Measurements from ENCODE around the gene PNPLA7.

PNPLA7 gene

DNA sequence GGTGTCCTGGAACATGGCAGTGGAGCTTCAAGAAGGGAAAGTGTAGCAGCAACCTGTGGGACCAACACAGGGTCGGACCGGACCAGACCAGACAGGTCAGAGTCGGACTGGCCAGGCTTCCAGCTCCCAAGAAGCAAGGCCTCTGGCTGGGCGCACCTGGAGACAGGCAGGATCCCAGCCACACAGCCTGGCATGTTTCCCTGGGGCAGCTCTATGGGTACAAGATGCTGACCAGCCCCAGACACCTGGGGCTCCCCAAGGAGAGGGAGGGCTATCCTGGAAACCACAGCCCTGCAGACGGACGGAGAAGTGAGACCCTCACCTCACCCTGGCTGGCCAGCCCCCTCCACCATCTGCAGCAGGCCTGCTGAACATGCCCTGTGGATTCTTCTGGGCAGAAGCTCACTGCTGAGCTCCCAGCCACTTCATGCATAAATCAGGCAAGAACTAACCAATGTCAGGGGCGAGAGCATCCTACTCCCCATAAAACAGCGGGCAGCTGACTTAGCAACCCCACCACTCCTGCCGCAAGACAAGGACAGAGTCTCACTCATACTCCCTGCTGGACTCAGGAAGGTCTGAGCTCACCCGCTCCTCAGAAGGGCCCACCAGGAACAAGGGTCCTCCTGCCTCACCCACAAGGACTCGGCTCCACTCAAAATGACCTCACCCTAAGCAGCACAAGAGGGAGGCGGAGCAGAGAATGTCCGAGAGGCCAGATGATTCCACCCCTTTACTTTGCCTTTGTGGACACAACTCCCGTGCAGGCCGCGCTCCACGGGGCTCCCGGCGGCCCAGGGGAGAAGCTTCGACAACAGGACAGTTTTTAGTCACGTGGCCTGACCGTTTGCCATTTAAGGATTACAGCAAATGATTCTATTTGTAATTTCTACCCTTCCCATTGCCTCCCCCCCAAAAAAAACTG, 31.4 kb upstream of the PNPLA7 start:
- ChIA-PET POLR2A (interaction anchor here (1.3 to 5.7 kb wide), 4 partner anchors 9 to 37 kb away, joined by 3 to 28 read pairs (median 17); partner anchors contain the start of genes ARRDC1, EHMT1 and ZMYND19), CTCF (interaction anchor here (0.5 to 2.2 kb wide), 20 partner anchors 8 to 534 kb away, joined by 3 to 16 read pairs (median 4); partner anchors contain the start of genes EHMT1 and ZMYND19)
- TF ChIP-seq REPIN1 (tag by site-specific recombination; IDR thresholded peaks at IDR 0.05; ENCODE audit: low read depth) (no peak), ZNF600 (tag by site-specific recombination; IDR thresholded peaks at IDR 0.05) (0 out of 2 replicates have a peak, but pooled peaks have one; percentile 29), ZFP3 (tag by site-specific recombination; IDR thresholded peaks at IDR 0.05; ENCODE audit: low read depth) (no peak), ZSCAN30 (tag by site-specific recombination; IDR thresholded peaks at IDR 0.05) (no peak), ZIC2 (tag by site-specific recombination; IDR thresholded peaks at IDR 0.05) (peak; percentile 76), ZNF2 (tag by site-specific recombination; IDR thresholded peaks at IDR 0.05) (no peak)
- TF ChIP-seq, protein P1, sequence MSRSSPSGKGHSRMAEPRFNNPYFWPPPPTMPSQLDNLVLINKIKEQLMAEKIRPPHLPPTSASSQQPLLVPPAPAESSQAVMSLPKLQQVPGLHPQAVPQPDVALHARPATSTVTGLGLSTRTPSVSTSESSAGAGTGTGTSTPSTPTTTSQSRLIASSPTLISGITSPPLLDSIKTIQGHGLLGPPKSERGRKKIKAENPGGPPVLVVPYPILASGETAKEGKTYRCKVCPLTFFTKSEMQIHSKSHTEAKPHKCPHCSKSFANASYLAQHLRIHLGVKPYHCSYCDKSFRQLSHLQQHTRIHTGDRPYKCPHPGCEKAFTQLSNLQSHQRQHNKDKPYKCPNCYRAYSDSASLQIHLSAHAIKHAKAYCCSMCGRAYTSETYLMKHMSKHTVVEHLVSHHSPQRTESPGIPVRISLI (tag by site-specific recombination; IDR thresholded peaks at IDR 0.05): no peak
- TF ChIP-seq, protein P2, sequence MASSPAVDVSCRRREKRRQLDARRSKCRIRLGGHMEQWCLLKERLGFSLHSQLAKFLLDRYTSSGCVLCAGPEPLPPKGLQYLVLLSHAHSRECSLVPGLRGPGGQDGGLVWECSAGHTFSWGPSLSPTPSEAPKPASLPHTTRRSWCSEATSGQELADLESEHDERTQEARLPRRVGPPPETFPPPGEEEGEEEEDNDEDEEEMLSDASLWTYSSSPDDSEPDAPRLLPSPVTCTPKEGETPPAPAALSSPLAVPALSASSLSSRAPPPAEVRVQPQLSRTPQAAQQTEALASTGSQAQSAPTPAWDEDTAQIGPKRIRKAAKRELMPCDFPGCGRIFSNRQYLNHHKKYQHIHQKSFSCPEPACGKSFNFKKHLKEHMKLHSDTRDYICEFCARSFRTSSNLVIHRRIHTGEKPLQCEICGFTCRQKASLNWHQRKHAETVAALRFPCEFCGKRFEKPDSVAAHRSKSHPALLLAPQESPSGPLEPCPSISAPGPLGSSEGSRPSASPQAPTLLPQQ (tag by site-specific recombination; IDR thresholded peaks at IDR 0.05): peak; percentile 36; the same call in 1 of the 2 replicates
- TF ChIP-seq, protein P3, sequence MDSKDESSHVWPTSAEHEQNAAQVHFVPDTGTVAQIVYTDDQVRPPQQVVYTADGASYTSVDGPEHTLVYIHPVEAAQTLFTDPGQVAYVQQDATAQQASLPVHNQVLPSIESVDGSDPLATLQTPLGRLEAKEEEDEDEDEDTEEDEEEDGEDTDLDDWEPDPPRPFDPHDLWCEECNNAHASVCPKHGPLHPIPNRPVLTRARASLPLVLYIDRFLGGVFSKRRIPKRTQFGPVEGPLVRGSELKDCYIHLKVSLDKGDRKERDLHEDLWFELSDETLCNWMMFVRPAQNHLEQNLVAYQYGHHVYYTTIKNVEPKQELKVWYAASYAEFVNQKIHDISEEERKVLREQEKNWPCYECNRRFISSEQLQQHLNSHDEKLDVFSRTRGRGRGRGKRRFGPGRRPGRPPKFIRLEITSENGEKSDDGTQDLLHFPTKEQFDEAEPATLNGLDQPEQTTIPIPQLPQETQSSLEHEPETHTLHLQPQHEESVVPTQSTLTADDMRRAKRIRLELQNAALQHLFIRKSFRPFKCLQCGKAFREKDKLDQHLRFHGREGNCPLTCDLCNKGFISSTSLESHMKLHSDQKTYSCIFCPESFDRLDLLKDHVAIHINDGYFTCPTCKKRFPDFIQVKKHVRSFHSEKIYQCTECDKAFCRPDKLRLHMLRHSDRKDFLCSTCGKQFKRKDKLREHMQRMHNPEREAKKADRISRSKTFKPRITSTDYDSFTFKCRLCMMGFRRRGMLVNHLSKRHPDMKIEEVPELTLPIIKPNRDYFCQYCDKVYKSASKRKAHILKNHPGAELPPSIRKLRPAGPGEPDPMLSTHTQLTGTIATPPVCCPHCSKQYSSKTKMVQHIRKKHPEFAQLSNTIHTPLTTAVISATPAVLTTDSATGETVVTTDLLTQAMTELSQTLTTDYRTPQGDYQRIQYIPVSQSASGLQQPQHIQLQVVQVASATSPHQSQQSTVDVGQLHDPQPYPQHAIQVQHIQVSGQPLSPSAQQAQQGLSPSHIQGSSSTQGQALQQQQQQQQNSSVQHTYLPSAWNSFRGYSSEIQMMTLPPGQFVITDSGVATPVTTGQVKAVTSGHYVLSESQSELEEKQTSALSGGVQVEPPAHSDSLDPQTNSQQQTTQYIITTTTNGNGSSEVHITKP (tag by site-specific recombination; IDR thresholded peaks at IDR 0.05): peak; percentile 36; the same call in 1 of the 2 replicates
- TF ChIP-seq, protein P4, sequence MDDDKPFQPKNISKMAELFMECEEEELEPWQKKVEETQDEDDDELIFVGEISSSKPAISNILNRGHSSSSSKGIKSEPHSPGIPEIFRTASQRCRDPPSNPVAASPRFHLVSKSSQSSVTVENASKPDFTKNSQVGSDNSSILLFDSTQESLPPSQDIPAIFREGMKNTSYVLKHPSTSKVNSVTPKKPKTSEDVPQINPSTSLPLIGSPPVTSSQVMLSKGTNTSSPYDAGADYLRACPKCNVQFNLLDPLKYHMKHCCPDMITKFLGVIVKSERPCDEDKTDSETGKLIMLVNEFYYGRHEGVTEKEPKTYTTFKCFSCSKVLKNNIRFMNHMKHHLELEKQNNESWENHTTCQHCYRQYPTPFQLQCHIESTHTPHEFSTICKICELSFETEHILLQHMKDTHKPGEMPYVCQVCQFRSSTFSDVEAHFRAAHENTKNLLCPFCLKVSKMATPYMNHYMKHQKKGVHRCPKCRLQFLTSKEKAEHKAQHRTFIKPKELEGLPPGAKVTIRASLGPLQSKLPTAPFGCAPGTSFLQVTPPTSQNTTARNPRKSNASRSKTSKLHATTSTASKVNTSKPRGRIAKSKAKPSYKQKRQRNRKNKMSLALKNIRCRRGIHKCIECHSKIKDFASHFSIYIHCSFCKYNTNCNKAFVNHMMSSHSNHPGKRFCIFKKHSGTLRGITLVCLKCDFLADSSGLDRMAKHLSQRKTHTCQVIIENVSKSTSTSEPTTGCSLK (tag by site-specific recombination; IDR thresholded peaks at IDR 0.05): no peak
- Histone ChIP-seq H3K4me1 (ENCODE audit: control insufficient read depth, insufficient read depth, low read length) (no peaks in the 10 kb centered on the region; the same call in 1 of the 2 replicates), H3K4me3 (ENCODE audit: low read depth, low read length) (no peak overlapping the region), H3K36me3 (ENCODE audit: control insufficient read depth in 2 of 2, insufficient read depth in 1 of 2, low read length in 2 of 2) (peaks cover 7 to 76% of the 10 kb centered on the region in 2 experiments; a peak in 2 of 3 replicates), H3K9me3 (ENCODE audit: control insufficient read depth, insufficient read depth, low read depth, low read length) (no peaks in the 10 kb centered on the region), H3K27ac (ENCODE audit: extremely low read depth, low read depth, low read length) (no peak overlapping the region)

DNA sequence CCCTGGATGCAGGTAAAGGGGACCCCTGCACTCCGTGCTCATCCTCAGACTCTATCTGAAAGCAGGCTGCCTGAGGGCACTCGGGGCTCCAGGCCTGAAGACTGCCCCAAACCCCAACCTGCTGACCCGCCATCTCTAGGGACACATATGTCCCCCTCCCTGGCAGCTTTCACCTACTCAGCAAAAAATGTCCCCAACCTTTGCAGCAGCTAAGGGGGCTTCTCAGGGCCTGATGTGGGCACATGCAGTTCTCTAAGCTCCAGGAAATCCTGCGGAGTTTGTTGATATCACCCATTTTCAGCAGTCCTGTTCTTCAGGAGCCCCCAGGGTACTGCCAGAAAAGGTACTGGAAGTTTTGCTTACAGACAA, 30.7 kb upstream of the PNPLA7 start:
- no peak overlapping the region for H3K27ac ChIP-seq (ENCODE audit: extremely low read depth, low read depth, low read length)
- TF ChIP-seq EGR2 (tag by site-specific recombination; IDR thresholded peaks at IDR 0.05; ENCODE audit: low read depth): no peak
- TF ChIP-seq, protein P5, sequence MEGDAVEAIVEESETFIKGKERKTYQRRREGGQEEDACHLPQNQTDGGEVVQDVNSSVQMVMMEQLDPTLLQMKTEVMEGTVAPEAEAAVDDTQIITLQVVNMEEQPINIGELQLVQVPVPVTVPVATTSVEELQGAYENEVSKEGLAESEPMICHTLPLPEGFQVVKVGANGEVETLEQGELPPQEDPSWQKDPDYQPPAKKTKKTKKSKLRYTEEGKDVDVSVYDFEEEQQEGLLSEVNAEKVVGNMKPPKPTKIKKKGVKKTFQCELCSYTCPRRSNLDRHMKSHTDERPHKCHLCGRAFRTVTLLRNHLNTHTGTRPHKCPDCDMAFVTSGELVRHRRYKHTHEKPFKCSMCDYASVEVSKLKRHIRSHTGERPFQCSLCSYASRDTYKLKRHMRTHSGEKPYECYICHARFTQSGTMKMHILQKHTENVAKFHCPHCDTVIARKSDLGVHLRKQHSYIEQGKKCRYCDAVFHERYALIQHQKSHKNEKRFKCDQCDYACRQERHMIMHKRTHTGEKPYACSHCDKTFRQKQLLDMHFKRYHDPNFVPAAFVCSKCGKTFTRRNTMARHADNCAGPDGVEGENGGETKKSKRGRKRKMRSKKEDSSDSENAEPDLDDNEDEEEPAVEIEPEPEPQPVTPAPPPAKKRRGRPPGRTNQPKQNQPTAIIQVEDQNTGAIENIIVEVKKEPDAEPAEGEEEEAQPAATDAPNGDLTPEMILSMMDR (tag by site-specific recombination; IDR thresholded peaks at IDR 0.05): 0 out of 2 replicates have a peak, but pooled peaks have one; percentile 0
- H3K9me3 ChIP-seq (ENCODE audit: control insufficient read depth, insufficient read depth, low read depth, low read length): no peaks in the 10 kb centered on the region
- CTCF ChIA-PET: interaction anchor here (0.5 to 2.2 kb wide), 10 partner anchors 15 to 357 kb away, joined by 3 to 16 read pairs (median 4); no protein-coding TSS in a partner anchor
- peaks cover 13 to 75% of the 10 kb centered on the region in 2 experiments; a peak in 2 of 3 replicates for H3K36me3 ChIP-seq (ENCODE audit: control insufficient read depth in 2 of 2, insufficient read depth in 1 of 2, low read length in 2 of 2)
- no peak overlapping the region for H3K4me3 ChIP-seq (ENCODE audit: low read depth, low read length)
- H3K4me1 ChIP-seq (ENCODE audit: control insufficient read depth, insufficient read depth, low read length): no peaks in the 10 kb centered on the region; the same call in 1 of the 2 replicates
- POLR2A ChIA-PET: interaction anchor here (0.6 to 5.7 kb wide), 4 partner anchors 10 to 288 kb away, joined by 4 to 28 read pairs (median 17); partner anchors contain the start of genes ARRDC1, EHMT1 and ZMYND19

Data from HEK293 (cell line).